IPS-15b (cell line): ENCODE results near the gene CD2AP.

Experiments
- H3K27me3 ChIP-seq: one replicate; pipeline ENCODE4 v1.6.1; 2013; ENCODE audit warnings: low read length; ENCODE audit not compliant: control insufficient read depth, insufficient read depth
- H3K36me3 ChIP-seq: one replicate; pipeline ENCODE4 v1.6.1; 2013; ENCODE audit warnings: low read length; ENCODE audit not compliant: control insufficient read depth, insufficient read depth
- H3K4me1 ChIP-seq: one replicate; pipeline ENCODE4 v1.6.1; 2013; ENCODE audit warnings: mild to moderate bottlenecking, low read length; ENCODE audit not compliant: control insufficient read depth, insufficient read depth
- H3K4me3 ChIP-seq: one replicate; pipeline ENCODE4 v1.5.1; 2013; ENCODE audit warnings: low read depth, low read length
- H3K9ac ChIP-seq: one replicate; pipeline ENCODE4 v1.6.1; 2013; ENCODE audit warnings: low read depth, mild to moderate bottlenecking, low read length
- H3K9me3 ChIP-seq: one replicate; pipeline ENCODE4 v1.6.1; 2013; ENCODE audit warnings: mild to moderate bottlenecking, low read length; ENCODE audit not compliant: control insufficient read depth, insufficient read depth

The CD2AP gene

DNA sequence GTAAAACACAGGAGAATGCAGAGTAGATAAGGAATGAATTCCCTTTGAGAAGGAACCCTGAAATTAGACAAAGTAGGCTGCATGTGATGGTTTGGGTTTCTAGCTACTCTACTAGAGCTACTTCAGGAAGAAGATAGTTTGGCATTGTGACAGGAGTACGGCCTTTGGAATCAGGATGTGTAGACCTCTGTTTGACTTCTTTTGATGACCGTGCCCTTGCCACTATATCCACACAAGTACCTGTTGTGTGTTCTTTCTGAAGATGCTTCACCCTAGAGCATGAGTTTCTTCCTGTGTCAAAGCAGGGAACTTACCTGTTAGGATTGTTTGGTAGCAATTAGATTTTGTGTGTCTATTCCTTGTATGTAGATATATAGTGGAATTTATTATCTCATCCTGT lies 41.7 kb downstream of the CD2AP start:
- H3K36me3 ChIP-seq: no peaks in the 10 kb centered on the region
- H3K4me3 ChIP-seq: no peak overlapping the region
- H3K27me3 ChIP-seq: no peaks in the 10 kb centered on the region
- no peak overlapping the region for H3K9ac ChIP-seq
- H3K4me1 ChIP-seq: peaks cover 3% of the 10 kb centered on the region
- H3K9me3 ChIP-seq: no peaks in the 10 kb centered on the region

DNA sequence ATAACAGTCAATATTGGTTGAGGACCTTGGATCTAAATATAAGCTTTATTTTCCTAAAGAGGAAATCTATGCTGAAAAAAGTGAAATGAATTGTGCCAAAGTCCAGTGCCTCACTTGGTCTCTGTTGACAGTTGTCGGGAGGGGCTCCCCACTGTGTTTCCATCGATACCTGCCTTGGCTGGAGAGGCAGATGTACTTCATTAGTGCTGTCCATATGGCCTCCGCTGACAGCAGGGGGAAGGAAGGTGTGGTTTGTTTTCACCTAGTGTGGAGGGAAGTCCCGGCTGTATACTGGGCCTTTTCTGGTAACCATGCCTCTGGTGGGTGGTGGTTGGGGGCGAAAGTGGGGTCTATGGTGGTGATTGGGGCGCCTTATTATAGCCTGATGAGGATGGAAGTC lies 42.7 kb downstream of the CD2AP start:
- H3K36me3 ChIP-seq: no peaks in the 10 kb centered on the region
- H3K9me3 ChIP-seq: no peaks in the 10 kb centered on the region
- H3K4me1 ChIP-seq: peaks cover 3% of the 10 kb centered on the region
- H3K4me3 ChIP-seq: no peak overlapping the region
- no peaks in the 10 kb centered on the region for H3K27me3 ChIP-seq
- no peak overlapping the region for H3K9ac ChIP-seq

DNA sequence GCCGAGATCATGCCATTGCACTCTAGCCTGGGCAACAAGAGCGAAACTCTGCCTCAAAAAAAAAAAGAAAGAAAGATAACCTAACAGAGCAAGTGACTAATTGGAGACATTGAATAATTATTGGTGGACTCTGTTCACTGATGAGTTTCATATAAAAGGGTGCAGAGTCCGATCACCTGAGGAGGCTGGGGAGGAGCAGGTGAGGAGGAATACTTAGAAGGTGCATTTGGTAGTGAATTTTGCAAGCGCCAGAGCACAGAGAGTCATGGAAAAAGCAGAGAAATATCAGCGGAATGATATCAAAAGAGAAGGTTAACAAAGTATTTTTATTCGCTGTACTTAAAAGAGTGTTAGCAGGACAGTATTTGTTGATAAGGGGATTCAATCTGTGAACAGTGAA lies 44.4 kb downstream of the CD2AP start:
- Histone ChIP-seq H3K36me3 (no peaks in the 10 kb centered on the region), H3K9ac (no peak overlapping the region), H3K4me1 (peaks cover 3% of the 10 kb centered on the region), H3K4me3 (no peak overlapping the region), H3K27me3 (no peaks in the 10 kb centered on the region), H3K9me3 (no peaks in the 10 kb centered on the region)

DNA sequence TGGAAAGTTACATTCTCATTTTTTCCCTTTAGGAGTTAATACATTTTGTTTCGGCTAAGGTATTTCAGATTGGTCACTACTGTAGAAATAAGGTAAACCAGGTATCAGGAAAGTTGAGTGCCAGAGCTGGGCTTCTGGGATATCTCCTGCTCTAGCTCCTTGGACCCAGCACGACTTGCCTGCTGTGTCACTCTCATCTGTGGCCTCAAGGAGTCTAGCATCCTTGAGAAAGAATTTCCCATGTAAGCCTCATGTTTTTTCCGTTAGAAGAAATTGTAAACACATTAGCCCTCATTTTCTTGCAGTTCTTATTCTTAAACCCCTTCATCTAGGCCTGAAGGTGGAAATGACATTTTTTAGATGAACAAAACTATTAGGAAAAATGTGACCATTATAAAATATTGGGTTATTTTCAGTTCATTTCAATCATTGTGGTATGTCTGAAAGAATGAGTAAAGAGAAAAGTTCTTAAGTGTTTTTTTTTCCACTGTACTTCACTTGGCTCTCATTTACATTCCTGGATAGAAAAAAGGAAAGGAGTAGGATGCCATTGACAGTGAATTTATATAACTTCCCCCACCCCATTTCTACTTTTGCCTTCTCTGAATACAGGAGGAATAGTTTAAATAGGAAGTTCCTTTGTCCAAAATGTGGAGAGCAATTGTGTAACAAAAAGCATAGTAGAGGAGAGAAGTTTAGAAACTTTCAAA lies 46.7 kb downstream of the CD2AP start:
- Histone ChIP-seq H3K36me3 (no peaks in the 10 kb centered on the region), H3K4me1 (peaks cover 3% of the 10 kb centered on the region), H3K9me3 (no peaks in the 10 kb centered on the region), H3K4me3 (no peak overlapping the region), H3K27me3 (no peaks in the 10 kb centered on the region), H3K9ac (no peak overlapping the region)

DNA sequence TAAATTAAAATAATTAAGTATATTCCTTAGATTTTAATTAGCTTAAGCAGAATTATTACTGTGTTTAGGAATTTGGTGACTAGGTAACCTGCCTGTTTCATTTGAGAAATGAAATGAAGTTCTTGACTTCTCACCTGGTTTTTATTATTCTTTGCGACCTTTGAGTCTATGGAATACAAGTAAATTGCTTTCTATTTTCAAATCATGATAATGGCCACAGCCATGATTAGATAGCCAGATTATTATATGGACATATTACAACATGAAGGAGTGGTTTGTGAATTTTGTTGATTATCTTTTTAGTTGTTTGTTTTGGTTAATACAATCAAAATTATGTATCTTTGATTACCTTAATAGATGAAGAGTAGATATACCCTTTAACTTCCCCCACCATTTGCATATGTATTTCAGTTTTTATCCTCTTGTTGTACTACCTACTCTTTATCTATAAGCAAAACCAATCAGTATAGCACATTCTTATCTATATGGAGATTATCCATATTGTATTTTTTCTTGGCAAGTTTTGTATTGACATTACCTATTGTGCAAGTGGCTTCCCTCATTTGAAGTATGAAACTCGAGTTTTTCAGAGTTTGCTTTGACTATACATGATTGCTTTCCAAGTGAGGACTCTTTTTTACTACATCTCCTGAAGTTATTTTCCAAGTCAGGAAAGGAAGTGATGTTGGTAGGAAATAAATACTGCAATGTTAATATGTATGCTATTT lies 47.9 kb downstream of the CD2AP start:
- H3K4me3 ChIP-seq: no peak overlapping the region
- H3K27me3 ChIP-seq: no peaks in the 10 kb centered on the region
- H3K9ac ChIP-seq: no peak overlapping the region
- H3K4me1 ChIP-seq: peaks cover 3% of the 10 kb centered on the region
- no peaks in the 10 kb centered on the region for H3K36me3 ChIP-seq
- H3K9me3 ChIP-seq: no peaks in the 10 kb centered on the region

DNA sequence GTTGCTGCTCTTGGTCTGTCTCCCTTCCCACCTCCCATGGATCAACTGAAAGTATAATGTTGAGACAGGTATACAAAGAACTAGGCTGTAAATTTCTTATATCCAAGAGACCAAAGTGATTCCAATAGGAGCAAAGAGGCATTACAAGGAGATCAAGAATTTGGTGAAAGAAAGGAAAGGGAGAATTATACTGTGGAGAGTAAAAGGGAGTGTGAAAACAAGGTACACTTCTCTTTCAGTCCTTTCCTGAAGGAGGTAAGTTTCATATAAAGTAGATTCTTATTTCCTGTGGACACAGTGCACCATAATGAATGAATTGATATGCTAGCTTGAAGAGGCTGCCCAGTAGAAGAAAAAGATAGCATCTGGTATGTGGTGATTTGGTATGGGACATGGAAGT lies 49.7 kb downstream of the CD2AP start:
- Histone ChIP-seq H3K4me3 (no peak overlapping the region), H3K4me1 (no peaks in the 10 kb centered on the region), H3K9me3 (no peaks in the 10 kb centered on the region), H3K36me3 (no peaks in the 10 kb centered on the region), H3K9ac (no peak overlapping the region), H3K27me3 (no peaks in the 10 kb centered on the region)

DNA sequence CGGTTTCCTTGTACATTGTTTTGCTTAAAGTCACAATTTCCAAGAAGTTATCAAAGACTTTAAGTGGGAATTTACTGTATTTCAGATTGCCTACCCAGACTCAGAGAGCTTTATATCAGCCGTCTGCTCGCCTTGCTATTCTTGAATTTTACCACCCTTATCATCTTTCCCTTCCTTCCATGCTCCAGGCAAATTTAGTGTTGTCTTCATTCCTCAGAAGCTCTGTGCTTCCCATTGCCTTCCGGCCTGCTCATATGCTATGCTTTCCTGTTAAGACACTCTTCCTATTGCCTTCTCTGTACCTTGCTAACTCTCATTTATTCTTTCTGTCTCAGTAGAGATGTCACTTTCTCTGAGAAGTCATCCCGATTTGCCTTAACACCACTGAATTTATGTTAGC lies 52.1 kb downstream of the CD2AP start:
- Histone ChIP-seq H3K9me3 (no peaks in the 10 kb centered on the region), H3K27me3 (no peaks in the 10 kb centered on the region), H3K4me1 (no peaks in the 10 kb centered on the region), H3K9ac (no peak overlapping the region), H3K4me3 (no peak overlapping the region), H3K36me3 (peaks cover 2% of the 10 kb centered on the region)

DNA sequence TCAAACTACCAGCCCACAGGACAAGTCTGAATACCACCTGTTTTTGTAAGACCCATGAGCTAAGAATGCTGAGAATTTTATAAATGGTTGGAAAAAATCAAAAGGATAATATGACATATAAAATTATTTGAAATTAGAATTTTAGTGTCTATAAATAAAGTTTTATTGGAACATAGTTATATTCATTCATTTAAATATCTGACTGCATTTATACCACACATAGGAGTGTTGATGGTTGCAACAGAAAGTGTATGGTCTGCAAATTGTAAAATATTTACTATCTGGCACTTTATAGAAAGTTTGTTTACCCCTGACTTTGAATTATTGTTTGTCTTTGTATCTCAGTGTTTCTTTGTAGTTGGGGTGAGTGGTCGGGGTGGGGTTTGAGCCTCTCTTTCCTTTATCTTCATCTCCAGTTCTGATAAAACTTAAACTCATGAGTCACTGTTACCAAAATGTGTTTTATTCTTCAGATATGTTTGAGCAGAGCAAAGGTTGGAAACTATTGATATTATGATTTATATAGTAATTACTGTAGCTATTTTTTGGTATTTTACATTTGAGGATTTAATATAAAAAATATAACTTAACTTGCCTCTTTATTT lies 55.5 kb downstream of the CD2AP start:
- Histone ChIP-seq H3K9me3 (no peaks in the 10 kb centered on the region), H3K27me3 (no peaks in the 10 kb centered on the region), H3K4me1 (no peaks in the 10 kb centered on the region), H3K36me3 (peaks cover 6% of the 10 kb centered on the region), H3K4me3 (no peak overlapping the region), H3K9ac (no peak overlapping the region)

DNA sequence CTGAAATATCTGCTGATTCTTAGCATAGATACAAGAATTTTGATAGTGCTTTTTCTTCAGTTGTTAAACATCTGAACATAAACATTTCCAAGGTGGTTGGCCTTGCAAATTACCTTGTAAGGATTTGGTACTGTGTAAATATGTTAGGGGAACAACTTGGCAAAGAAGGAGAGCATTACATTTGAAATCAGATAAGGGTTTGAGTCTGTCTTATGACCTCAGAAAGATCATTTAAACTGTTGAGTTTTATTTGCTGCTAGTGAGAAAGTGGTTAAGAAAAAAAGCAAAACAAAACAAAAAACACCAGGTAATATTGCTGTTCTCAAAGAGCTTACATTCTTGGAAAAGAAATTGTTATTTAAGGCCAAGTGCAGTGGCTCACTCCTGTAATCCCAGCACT lies 56.5 kb downstream of the CD2AP start:
- Histone ChIP-seq H3K9ac (no peak overlapping the region), H3K36me3 (peaks cover 6% of the 10 kb centered on the region), H3K9me3 (no peaks in the 10 kb centered on the region), H3K4me1 (no peaks in the 10 kb centered on the region), H3K27me3 (no peaks in the 10 kb centered on the region), H3K4me3 (no peak overlapping the region)

DNA sequence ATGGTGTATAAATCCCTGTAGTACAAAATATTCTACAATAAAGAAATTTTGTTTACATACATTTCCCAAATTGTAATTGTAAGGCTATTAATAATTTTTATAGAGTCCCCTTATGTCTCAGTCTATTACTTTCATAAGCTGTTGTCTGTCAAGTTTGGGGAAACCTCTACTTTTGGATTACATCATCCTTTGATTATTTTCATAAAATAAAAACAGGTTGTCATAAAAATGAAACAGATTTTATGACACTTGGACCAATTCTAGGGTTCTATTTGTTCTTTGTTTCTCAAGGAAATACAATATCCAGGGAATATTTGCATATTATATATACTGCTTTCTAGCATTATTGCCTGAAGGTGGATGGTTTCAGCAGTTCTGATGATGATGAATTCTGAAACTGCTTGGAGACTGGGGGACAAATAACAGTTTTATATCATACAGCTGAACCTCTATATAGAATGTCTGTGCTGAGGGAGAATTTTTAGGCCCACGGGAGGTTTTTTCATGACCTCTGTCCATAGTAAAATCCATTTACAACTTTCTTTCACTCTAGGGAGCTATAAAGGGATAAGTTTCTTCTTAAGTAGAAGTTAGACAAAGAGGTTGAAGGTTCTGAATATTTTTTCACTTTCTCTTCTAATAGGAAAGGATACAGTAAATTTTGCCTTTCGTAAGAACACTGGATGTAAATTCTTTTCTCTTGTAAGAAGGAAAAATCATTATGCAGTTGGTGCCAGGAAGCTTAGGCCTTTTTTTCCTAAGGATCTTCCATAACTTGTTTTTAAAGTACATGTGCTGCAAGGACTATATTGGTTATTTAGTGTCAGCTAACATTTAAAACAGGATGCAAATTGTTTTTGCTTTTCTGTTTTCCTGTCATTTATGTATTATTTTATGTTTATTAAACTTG lies 58.0 kb downstream of the CD2AP start:
- no peaks in the 10 kb centered on the region for H3K27me3 ChIP-seq
- no peak overlapping the region for H3K9ac ChIP-seq
- H3K4me1 ChIP-seq: no peaks in the 10 kb centered on the region
- H3K36me3 ChIP-seq: peaks cover 6% of the 10 kb centered on the region
- H3K9me3 ChIP-seq: no peaks in the 10 kb centered on the region
- no peak overlapping the region for H3K4me3 ChIP-seq

DNA sequence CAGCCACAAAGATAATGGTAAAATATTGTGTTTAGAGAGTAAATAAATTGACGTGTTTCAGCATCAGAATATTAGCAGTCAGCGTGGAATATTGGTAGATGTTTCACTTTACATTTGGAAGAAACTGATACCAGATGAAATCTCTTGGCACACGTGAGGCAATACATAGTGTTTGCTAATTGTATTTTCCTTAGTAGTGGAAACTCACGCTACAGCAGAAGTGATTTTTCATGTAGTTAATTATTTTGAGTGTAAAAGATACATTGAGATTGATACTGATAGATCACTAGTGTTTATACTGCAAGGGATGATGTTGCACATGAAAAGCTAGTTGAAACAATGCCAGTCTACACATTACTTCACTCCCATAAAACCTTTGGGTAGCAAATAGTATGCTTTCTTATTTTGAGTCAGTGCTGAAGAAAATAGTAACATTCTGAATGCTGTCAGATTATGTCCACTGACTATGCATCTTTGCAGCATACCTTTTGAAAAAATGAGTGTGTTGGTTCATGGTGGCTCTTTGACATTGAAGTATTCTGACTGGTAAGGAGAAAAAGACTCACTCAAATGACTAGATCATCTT lies 59.3 kb downstream of the CD2AP start:
- H3K36me3 ChIP-seq: peaks cover 6% of the 10 kb centered on the region
- H3K9ac ChIP-seq: no peak overlapping the region
- no peaks in the 10 kb centered on the region for H3K4me1 ChIP-seq
- no peaks in the 10 kb centered on the region for H3K9me3 ChIP-seq
- H3K27me3 ChIP-seq: no peaks in the 10 kb centered on the region
- H3K4me3 ChIP-seq: no peak overlapping the region
